Measurements from ENCODE around the gene DMAC2L.
A peak's percentile ranks its signal among the peaks of the same experiment; 100 is the strongest.
"Not testable (repeated sequence)": the region's sequence is repeated elsewhere in the genome, so short reads cannot be mapped to it uniquely, and the experiment has no call there.

Gene DMAC2L

GRCh38 chr14:50357753-50358395 is 45.8 kb downstream of the DMAC2L start:
- no peak for DNase-seq

DNA sequence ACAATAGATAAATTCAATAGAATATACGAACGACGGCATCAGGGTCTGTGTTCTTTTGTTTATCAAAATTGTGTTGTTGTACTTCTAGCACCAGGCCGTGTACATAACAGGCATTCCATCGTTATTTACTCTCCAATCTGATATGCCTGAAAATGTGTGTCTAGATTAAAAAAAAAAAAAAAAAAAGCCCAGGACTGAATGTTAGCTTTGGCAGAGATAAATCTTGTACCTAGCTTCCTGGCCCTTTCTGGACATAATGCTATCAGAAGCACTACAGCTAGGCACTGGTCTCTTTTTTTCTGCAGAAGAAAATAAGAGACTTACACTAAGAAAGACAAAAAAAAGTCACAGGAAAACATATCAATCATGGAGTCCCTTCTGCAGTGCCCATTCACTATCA is 47.5 kb downstream of the DMAC2L start:
- no peak for DNase-seq

GRCh38 chr14:50360093-50360492 is 48.0 kb downstream of the DMAC2L start:
- no peak for DNase-seq

- no peak for DNase-seq
These were observed 48.7 kb downstream of the DMAC2L start for GRCh38 chr14:50360851-50361250.

- DNase-seq, result not testable (repeated sequence)
These were observed 49.6 kb downstream of the DMAC2L start for GRCh38 chr14:50361473-50362403.

DNA sequence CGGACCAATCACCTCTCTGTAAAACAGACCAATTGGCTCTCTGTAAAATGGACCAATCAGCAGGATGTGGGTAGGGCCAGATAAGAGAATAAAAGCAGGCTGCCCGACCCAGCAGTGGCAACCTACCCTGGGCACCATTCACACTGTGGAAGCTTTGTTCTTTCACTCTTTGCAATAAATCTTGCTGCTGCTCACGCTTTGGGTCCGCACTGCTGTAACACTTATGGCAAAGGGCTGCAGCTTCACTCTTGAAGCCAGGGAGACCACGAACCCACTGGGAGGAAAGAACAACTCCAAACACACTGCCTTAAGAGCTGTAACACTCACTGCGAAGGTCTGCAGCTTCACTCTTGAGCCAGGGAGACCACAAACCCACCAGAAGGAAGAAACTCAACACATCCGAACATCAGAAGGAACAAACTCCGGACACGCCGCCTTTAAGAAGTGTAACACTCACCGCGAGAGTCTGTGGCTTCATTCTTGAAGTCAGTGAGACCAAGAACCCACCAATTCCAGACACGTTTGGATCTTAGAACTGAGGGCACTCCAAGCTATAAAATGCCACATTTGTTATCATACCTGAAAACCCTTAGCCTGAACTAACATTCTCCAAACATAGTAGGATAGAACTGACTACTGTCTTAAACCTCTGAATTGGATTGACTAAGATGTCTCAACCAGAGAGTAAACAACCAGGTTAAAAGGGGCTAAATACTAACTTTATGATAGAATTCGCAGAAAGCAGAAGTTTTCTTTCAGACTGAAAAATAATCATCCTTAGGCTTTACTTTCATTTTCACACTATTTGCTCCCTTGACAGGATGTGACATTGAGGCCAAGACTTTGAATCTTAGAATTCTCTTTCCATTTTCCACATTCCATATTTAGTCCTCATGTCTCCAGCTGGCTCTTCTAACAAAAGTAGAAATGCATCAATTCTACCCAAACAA is 50.9 kb downstream of the DMAC2L start:
- DNase-seq, result peak; percentile 13

DNA sequence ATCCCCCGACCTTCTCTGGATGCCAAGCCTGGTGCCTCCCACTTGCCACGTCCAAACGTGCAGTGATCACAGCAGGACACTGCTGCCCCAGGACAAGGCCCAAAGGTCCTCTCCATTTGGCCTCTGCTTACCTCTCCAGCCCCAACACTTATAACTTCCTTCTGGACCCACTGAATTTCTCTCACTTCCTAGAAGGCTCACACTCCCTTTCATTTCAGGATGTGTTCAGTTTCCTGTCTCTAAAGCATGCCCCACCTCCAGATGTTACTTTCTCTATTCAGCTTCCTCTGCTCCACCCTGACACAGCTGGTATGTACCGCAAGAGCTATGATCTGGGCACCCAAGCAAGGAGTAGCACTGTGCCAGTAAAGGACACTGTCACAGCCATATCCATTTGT is 51.6 kb downstream of the DMAC2L start:
- peak; percentile 7 for DNase-seq

DNA sequence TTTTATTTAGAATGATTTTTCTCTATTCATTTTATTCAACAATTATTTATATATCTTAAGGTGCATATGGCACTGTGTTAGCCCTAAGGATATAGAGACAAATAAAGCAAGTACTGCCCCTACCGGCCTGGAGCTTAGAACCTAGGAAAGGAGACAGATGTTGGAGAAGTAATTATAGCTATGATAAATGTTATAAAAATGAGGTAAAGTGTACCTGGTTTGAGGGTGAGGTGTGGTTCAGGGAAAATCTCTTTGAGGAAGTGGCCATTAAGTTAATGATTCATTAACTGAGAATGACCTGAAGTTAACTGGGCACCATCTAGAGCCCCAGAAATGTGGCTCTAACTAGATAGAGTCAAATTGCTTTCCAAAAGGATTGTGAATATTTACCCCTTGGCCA is 52.7 kb downstream of the DMAC2L start:
- no peak for DNase-seq

- not testable (repeated sequence) for DNase-seq
These were observed 53.4 kb downstream of the DMAC2L start for GRCh38 chr14:50365572-50365971.

DNA sequence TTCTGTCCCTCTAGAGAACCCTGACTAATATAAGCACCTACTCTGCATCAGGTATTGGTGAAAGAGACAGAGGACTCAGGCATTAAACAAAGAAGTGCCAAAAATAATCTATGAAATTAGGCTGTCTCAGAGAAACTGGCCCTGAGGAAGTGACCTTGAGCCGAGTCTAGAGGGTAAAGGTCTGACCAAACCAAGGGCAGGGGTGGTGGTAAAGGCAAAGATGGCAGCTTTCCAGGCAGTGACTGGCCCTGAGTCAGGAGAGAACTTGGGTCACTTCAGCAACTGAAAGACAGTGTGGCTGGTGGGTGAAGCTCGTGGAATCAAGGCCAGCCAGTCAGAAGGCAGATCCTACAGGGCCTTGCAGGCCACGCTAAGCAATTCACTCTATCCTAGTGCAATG is 54.0 kb downstream of the DMAC2L start:
- DNase-seq, result no peak

DNA sequence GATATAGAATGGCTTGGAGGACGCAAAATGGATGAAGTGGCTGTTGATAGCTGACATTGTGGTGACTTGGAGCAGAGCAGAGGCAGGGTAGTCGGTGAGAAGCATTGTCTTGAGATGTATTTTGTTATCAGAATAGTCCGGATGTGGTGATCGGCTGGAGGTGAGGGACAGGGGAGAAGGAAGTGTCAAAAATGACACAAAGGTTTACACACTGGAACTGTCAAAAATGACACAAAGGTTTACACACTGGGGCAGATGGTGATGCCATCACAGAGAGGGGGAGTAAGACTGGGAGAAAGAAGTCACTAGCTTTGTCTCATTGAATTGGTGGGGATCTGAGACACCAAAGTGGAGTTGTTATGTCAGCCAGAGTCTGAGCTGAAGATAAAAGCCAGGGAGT is 54.5 kb downstream of the DMAC2L start:
- no peak for DNase-seq

- DNase-seq, result no peak
These were observed 59.4 kb downstream of the DMAC2L start for GRCh38 chr14:50371546-50371945.

DNA sequence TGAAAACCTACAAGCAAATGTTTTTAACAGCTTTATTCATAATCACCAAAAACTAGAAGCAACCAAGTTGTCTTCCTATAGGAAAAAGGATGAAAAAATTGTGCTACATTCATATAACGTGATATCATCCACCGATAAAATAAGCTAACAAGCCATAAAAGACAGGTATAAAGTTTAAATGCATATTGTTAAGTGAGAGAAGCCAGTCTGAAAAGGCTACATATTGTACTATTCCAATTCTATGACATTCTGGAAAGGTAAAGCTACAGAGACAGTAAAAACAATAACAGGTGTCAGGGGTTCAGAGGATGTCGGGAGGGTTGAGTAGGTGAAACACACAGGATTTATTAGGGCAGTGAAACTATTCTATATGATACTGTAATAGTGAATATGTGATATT is 61.8 kb downstream of the DMAC2L start:
- DNase-seq, result no peak

DNA sequence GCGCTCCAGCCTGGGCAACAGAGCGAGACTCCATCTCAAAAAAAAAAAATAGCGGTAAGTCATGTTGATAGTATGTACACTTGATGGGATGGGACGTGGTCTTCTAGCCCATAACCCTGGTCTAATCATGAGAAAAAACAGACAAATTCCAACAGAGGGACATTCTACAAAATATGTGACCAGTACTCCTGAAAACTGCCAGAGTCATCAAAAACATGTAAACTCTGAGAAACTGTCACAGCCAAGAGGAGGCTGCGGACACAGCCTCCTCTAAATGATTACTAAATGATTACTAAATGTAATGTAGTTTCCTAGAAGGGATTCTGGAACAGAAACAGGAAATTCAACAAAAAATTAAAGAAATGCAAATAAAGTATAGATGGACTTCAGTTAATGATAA is 63.6 kb downstream of the DMAC2L start:
- DNase-seq, result no peak
